CD4-positive, alpha-beta memory T cell (primary cell): ENCODE data around the gene ESPNL. TPM values are rescaled to one million over a fixed set of nuclear protein-coding genes. Genes with fewer than 3 reads are reported as not detected.

Source experiments
- CTCF ChIA-PET: fragments of 350-600 bp; sonication (Branson Sonifier 250); formaldehyde crosslinking; loops from one replicate; lab custom pipeline; 2021; ENCODE audit warnings: inconsistent platforms; ENCODE audit not compliant: partially characterized antibody; lab: Charles Lee
- POLR2A ChIA-PET: fragments of 350-600 bp; sonication (Branson Sonifier 250); formaldehyde crosslinking; loops from one replicate; lab custom pipeline; 2021; ENCODE audit not compliant: partially characterized antibody; lab: Charles Lee
- DNase-seq, 5 donors: peaks; one replicate each; pipeline versions ENCODE4 v3.0.0 to v3.0.0-alpha.2; 2020 to 2022; ENCODE audit warnings: mixed read lengths in 1 of 5
- H3K27ac ChIP-seq: one replicate; pipeline ENCODE4 v1.7.0; 2013; ENCODE audit warnings: low read depth, low read length
- H3K27me3 ChIP-seq: 2 replicates; pipeline ENCODE4 v1.7.0; 2013; ENCODE audit warnings: mild to moderate bottlenecking, low read length, moderate library complexity; ENCODE audit not compliant: insufficient read depth
- H3K36me3 ChIP-seq: 2 replicates; pipeline ENCODE4 v1.7.0; 2013; ENCODE audit warnings: mild to moderate bottlenecking, low read length, moderate library complexity; ENCODE audit not compliant: insufficient read depth
- H3K4me1 ChIP-seq: 2 replicates; pipeline ENCODE4 v1.7.0; 2013; ENCODE audit warnings: mild to moderate bottlenecking, low read length, moderate library complexity; ENCODE audit not compliant: insufficient read depth
- H3K4me3 ChIP-seq, 2 donors: one replicate each; pipeline ENCODE4 v1.7.0; 2013; ENCODE audit warnings: low read length in 2 of 2, mild to moderate bottlenecking in 1 of 2
- H3K9me3 ChIP-seq, 2 donors: one replicate each; pipeline ENCODE4 v1.7.0; 2013; ENCODE audit warnings: low read length in 2 of 2, control low read depth in 1 of 2; ENCODE audit not compliant: control insufficient read depth in 1 of 2
- H3K27ac Mint-ChIP-seq, 7 donors: one replicate each; pipeline ENCODE4 v1.8.0; 2020 to 2021; ENCODE audit warnings: mixed read lengths in 7 of 7, mild to moderate bottlenecking in 6 of 7, inconsistent platforms in 3 of 7, moderate library complexity in 3 of 7
- H3K27me3 Mint-ChIP-seq, 2 donors: one replicate each; pipeline ENCODE4 v1.8.0; 2020 to 2021; ENCODE audit warnings: mixed read lengths in 2 of 2
- H3K36me3 Mint-ChIP-seq, 2 donors: one replicate each; pipeline ENCODE4 v1.8.0; 2020 to 2021; ENCODE audit warnings: mixed read lengths in 2 of 2, inconsistent platforms in 1 of 2, mild to moderate bottlenecking in 1 of 2
- H3K4me1 Mint-ChIP-seq, 4 donors: one replicate each; pipeline ENCODE4 v1.8.0; 2020 to 2021; ENCODE audit warnings: mixed read lengths in 4 of 4, mild to moderate bottlenecking in 1 of 4
- H3K4me3 Mint-ChIP-seq, 8 donors: one replicate each; pipeline ENCODE4 v1.8.0; 2020 to 2021; ENCODE audit warnings: mixed read lengths in 8 of 8, mild to moderate bottlenecking in 7 of 8, moderate library complexity in 6 of 8, inconsistent platforms in 3 of 8
- H3K9me3 Mint-ChIP-seq, 8 donors: one replicate each; pipeline ENCODE4 v1.8.0; 2020 to 2021; ENCODE audit warnings: mixed read lengths in 8 of 8, mild to moderate bottlenecking in 5 of 8, inconsistent platforms in 3 of 8, moderate library complexity in 1 of 8
- intact Hi-C: fragments of 100-400 bp; cut with micrococcal nuclease; formaldehyde crosslinking; loops from one replicate; pipeline ENCODE4 v1.15.1; 2023
- polyA plus RNA-seq, 2 donors: library from polyadenylated mRNA; unstranded; fragments of 300-500 nt; fragmentation: Illumina TruSeq; gene quantifications; one replicate each; pipeline ENCODE4 v1.2.3, GENCODE V29; 2021
- total RNA-seq, 2 experiments: library from RNA; stranded (reverse); gene quantifications; one replicate each; pipeline ENCODE4 v1.2.3, GENCODE V29; 2021

Gene ESPNL
- total and polyA plus RNA-seq, 4 experiments from 2014 or later = 0.28 to 0.41 TPM; not detected in 2

DNA sequence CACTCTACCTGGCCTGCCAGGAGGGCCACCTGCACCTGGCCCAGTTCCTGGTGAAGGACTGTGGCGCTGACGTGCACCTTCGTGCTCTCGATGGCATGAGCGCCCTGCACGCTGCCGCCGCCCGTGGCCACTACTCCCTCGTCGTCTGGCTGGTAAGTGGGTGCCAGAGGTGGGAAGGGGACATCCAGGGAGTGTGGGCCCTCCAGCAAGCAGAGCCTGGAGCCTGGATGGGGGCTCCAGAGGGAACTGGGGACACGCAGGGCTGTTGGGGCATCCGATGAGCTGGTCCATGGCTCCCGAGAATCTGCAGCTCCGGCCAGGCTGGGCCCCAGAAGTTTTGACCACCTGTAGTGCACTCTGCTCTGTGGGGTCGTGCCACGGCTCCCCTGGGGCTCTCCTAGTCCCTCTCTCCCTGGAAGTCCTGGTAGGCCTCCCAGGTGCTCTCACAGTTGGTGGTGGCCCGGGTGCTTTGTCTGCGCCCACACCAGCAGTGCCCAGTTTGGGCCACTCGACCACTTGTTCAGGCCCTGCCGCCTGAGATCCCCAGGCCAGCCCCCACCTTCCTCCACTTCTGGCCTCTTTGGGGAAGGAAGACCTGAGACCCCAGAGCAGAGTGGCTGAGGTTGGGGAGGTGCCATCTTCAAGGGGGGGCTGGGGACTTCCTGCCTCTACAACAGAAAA is 4.7 kb downstream of the ESPNL start:
- no peak overlapping the region for H3K4me3 ChIP-seq
- H3K4me3 Mint-ChIP-seq = no peak overlapping the region
- H3K27me3 ChIP-seq = no peaks in the 10 kb centered on the region
- CTCF ChIA-PET = interaction anchor here (0.5 kb wide), 1 partner anchor 180 kb away, joined by 3 read pairs; no protein-coding TSS in a partner anchor
- no peaks in the 10 kb centered on the region for H3K36me3 Mint-ChIP-seq
- H3K27ac Mint-ChIP-seq = no peak overlapping the region
- no peak overlapping the region for H3K27ac ChIP-seq
- H3K9me3 ChIP-seq = no peaks in the 10 kb centered on the region
- intact Hi-C loops = no loop called here
- POLR2A ChIA-PET = no interaction called here
- H3K4me1 ChIP-seq = no peaks in the 10 kb centered on the region
- H3K9me3 Mint-ChIP-seq = no peaks in the 10 kb centered on the region
- H3K27me3 Mint-ChIP-seq = no peaks in the 10 kb centered on the region
- peaks cover 0 to 18% (median 1%) of the 10 kb centered on the region in 4 donors for H3K4me1 Mint-ChIP-seq
- DNase-seq = no peak
- no peaks in the 10 kb centered on the region for H3K36me3 ChIP-seq

DNA sequence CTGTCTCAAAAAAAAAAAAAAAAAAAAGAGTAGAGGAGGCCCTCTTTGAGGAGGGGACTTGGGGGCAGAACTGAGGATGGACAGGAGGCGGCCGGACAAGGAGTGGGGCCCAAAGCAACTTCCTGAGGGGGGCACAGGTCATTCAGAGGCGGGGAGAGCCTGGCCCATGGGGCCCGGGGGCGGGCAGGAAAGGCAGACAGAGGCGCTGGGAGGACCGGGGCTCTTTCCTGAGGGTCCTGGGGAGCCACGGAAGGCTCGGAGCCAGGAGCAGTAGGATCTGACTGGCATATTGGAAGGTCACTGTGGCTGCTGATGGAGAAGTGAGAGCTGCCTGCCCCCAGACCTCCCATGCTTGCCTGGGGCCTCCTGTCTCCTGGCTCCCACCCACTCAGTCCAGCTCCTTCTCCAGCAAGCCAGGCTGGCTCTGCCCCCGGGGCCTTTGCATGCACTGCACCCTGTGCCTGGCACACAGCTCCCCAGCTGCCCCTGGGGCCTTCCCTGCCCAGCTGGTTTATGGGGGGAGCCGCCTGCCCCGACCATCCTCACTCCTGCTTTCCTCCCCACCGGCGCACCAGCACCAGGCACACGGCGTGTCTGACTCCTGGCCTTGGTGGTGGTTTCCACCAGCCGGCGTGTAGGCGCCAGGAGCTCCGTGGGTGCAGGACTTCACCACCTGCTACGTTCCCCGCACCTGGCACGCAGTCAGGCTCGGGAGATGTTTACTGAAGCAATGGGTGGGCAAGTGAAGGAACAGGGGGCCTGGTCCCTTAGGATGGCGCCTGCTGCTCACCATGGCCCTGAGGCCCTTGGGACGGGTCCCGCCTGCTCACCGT is 5.6 kb downstream of the ESPNL start:
- Mint-ChIP-seq H3K27me3 (no peaks in the 10 kb centered on the region), H3K9me3 (no peaks in the 10 kb centered on the region), H3K36me3 (no peaks in the 10 kb centered on the region), H3K4me3 (no peak overlapping the region), H3K27ac (peak overlapping the region in 1 of 7 donors; percentile 70), H3K4me1 (peaks cover 0 to 18% (median 1%) of the 10 kb centered on the region in 4 donors)
- DNase-seq = no peak
- intact Hi-C loops = no loop called here
- Histone ChIP-seq H3K27ac (no peak overlapping the region), H3K4me3 (no peak overlapping the region), H3K9me3 (no peaks in the 10 kb centered on the region), H3K27me3 (no peaks in the 10 kb centered on the region), H3K36me3 (no peaks in the 10 kb centered on the region), H3K4me1 (no peaks in the 10 kb centered on the region)
- ChIA-PET CTCF (no interaction called here), POLR2A (no interaction called here)

DNA sequence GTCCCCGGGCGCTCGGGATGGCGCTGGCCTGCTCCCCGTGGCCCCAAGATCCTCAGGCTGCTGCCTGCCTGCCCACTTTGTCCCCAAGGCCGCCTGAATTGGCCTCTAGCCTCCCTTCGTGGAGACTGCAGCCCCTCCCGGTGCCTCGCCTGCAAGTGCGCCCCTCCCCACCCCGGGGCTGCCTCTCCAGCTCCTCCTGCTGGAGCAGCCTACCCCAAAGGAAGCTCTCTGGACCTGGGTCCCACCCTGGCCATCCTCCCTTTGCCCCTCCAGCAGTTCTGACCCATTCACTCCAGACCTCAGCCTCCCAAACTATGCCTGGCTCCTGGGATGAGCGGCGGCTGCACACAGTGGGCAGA is 6.2 kb downstream of the ESPNL start:
- no peak overlapping the region for H3K27ac ChIP-seq
- POLR2A ChIA-PET = no interaction called here
- CTCF ChIA-PET = no interaction called here
- H3K9me3 Mint-ChIP-seq = peaks cover 0 to 2% (median 0%) of the 10 kb centered on the region in 8 donors
- no peaks in the 10 kb centered on the region for H3K9me3 ChIP-seq
- H3K4me3 Mint-ChIP-seq = no peak overlapping the region
- no peaks in the 10 kb centered on the region for H3K36me3 Mint-ChIP-seq
- H3K4me1 Mint-ChIP-seq = peaks cover 0 to 18% (median 1%) of the 10 kb centered on the region in 4 donors
- no peaks in the 10 kb centered on the region for H3K27me3 ChIP-seq
- no peaks in the 10 kb centered on the region for H3K4me1 ChIP-seq
- H3K36me3 ChIP-seq = no peaks in the 10 kb centered on the region
- H3K27ac Mint-ChIP-seq = no peak overlapping the region
- intact Hi-C loops = no loop called here
- no peak for DNase-seq
- H3K27me3 Mint-ChIP-seq = no peaks in the 10 kb centered on the region
- no peak overlapping the region for H3K4me3 ChIP-seq

DNA sequence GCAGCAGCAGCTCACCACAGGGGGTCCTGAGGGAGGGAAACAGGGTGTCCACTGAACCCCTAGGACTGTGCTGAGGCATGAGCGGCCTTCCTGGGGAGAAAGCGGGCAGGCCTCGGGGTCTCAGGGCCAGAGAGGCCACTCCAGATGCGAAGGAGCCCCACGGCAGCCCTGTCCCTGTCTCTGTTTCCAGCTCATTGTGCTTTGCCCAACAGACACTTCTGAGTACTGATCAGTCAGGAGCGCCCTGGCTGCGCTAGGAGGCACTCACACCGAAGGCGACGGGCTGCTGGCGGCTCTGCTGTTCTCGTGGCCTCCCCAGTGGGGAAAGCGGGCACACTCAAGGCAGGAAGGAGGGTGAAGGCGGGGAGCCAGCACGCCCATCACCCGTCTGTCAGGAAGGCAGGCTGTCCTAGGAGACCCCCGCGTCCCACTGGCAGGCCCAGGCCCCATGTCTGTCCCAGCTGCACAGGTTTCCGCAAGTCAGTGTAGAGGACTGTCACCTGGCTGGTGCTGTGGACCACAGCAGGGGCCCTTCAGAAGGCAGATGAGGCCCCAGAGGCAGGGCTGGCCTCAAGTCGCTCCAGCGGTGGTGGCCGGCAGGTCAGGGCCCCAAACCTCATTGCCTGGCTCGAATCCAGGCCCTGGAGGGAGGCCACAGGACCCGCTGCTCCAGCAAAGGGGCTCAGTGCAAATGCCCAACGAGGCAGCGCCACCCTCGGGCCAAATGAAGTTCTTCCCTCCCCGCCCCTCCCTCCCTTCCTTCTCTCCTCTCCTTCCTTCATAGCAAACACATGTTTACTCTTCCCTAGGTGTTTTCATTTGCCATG is 6.8 kb downstream of the ESPNL start:
- Histone ChIP-seq H3K27me3 (no peaks in the 10 kb centered on the region), H3K9me3 (no peaks in the 10 kb centered on the region), H3K36me3 (no peaks in the 10 kb centered on the region), H3K4me1 (no peaks in the 10 kb centered on the region), H3K4me3 (no peak overlapping the region), H3K27ac (no peak overlapping the region)
- Mint-ChIP-seq H3K36me3 (no peaks in the 10 kb centered on the region), H3K4me1 (peaks cover 0 to 18% (median 1%) of the 10 kb centered on the region in 4 donors), H3K9me3 (peaks cover 0 to 8% (median 0%) of the 10 kb centered on the region in 8 donors), H3K27me3 (no peaks in the 10 kb centered on the region), H3K27ac (no peak overlapping the region), H3K4me3 (no peak overlapping the region)
- ChIA-PET POLR2A (no interaction called here), CTCF (no interaction called here)
- DNase-seq = no peak
- intact Hi-C loops = no loop called here

DNA sequence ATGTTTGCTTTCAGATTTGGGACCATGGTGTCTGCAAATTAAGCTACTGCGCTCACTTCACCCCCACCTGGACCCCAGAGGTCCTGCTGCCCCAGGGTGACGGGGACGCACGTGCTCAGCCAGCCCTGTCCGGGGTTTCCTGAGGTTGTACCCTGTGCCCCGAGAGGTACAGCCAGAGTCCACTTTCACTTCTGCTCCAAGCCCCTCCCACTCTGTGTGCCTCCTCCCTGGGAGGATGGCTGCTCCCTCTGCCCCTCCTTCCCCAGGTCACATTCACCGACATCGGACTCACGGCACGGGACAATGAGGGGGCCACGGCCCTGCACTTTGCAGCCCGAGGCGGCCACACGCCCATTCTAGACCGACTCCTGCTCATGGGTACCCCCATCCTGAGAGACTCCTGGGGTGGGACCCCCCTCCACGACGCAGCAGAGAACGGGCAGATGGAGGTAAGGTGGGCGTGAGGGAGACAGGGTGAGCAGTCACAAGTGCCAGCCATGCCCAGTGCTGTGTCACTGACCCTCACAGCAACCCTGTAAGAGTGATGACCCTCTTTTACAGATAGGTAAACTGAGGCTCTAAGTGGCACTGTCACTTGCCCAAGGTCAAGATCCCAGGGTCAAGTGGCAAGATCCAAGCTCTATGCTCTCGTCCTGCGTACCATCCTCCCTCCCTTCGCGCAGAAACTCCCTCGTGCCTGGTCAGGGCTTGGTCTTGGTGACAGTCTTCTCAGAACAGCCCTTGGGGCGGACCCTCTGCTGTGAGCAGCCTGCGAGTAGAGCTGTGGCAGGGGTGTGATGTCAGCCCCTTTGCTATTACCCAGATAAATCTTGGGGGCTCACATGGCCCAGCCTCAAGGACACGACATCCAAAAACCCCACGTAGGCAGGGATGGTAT is 7.6 kb downstream of the ESPNL start:
- no peaks in the 10 kb centered on the region for H3K9me3 ChIP-seq
- intact Hi-C loops = no loop called here
- H3K27ac ChIP-seq = no peak overlapping the region
- H3K9me3 Mint-ChIP-seq = peaks cover 0 to 16% (median 5%) of the 10 kb centered on the region in 8 donors
- peak in 1 of 5 donors; percentile 34 for DNase-seq
- ChIA-PET POLR2A (no interaction called here), CTCF (no interaction called here)
- H3K4me1 Mint-ChIP-seq = peaks cover 0 to 18% (median 1%) of the 10 kb centered on the region in 4 donors
- H3K36me3 Mint-ChIP-seq = no peaks in the 10 kb centered on the region
- peak overlapping the region in 1 of 7 donors; percentile 37 for H3K27ac Mint-ChIP-seq
- H3K36me3 ChIP-seq = no peaks in the 10 kb centered on the region
- H3K27me3 ChIP-seq = no peaks in the 10 kb centered on the region
- H3K4me1 ChIP-seq = no peaks in the 10 kb centered on the region
- no peak overlapping the region for H3K4me3 Mint-ChIP-seq
- H3K27me3 Mint-ChIP-seq = no peaks in the 10 kb centered on the region
- no peak overlapping the region for H3K4me3 ChIP-seq

DNA sequence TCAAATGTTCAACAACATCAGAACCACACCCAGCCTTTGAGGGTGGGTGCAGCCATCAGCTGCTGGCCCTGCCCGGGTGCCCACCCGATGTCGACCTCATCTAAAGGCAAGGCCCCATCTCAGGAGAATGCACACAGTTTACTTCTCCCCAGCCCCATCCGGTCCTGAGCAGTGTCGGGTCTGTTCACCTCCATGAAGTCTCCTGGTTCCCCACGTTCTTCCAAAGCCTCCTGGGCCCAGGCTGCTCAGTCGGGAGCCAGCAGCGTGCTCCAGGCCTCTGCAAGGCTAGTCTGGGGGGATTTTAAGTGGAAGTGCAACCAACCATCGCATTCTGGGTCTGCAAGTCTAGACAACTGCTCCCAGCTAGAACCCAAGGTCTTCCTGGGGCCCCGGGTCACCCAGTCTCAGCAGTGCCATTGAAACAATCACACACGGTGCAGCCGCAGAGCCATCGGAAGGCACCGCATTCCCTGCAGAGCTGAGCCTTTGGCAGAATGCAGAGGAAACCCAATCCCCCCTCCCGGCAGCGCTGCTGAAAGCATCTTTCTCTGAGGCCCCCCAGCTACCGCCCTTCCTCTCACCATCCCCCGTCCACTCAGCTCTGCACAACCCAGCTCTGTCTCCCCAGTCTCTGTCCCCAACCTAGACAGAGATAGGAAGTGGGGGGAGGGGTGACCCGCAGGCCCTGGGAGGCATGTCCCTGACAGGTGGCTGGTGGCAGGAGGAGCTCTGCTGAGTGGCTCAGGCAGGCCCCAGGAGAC is 8.5 kb downstream of the ESPNL start:
- Mint-ChIP-seq H3K4me1 (peaks cover 0 to 18% (median 1%) of the 10 kb centered on the region in 4 donors), H3K4me3 (no peak overlapping the region), H3K27me3 (no peaks in the 10 kb centered on the region), H3K36me3 (no peaks in the 10 kb centered on the region), H3K9me3 (peaks cover 0 to 20% (median 11%) of the 10 kb centered on the region in 8 donors), H3K27ac (no peak overlapping the region)
- ChIA-PET POLR2A (no interaction called here), CTCF (interaction anchor here (0.9 kb wide), 1 partner anchor 155 kb away, joined by 3 read pairs; no protein-coding TSS in a partner anchor)
- no peaks in the 10 kb centered on the region for H3K9me3 ChIP-seq
- H3K36me3 ChIP-seq = no peaks in the 10 kb centered on the region
- no peaks in the 10 kb centered on the region for H3K4me1 ChIP-seq
- intact Hi-C loops = no loop called here
- no peak overlapping the region for H3K4me3 ChIP-seq
- no peak overlapping the region for H3K27ac ChIP-seq
- no peaks in the 10 kb centered on the region for H3K27me3 ChIP-seq
- no peak for DNase-seq
